IMR-90 (cell line): ENCODE measurements around the gene SLC6A17. TPM values are rescaled to one million over a fixed set of nuclear protein-coding genes. Genes with fewer than 3 reads are reported as not detected.

Experiments used
- ATAC-seq: fragments of 200-7000 bp; cut with Tn5 transposase; 2 replicates; pipeline ENCODE4 v1.9.1; 2020; ENCODE audit warnings: low read depth, mild to moderate bottlenecking, moderate library complexity
- BruUV-seq: library from RNA; stranded (reverse); fragments of 400-500 nt; replicated peaks from 2 replicates; lab custom pipeline; 2021; lab: Mats Ljungman, UMichigan
- CTCF ChIA-PET: fragments of 300-600 bp; formaldehyde crosslinking; extraction: SDS; loops from one replicate; lab custom pipeline; 2021; ENCODE audit warnings: antibody characterized with exemption; lab: Yijun Ruan, JAX
- POLR2A ChIA-PET: fragments of 300-600 bp; sonication (Branson Sonifier 250); formaldehyde crosslinking; loops from one replicate; lab custom pipeline; 2022; ENCODE audit warnings: antibody characterized with exemption; ENCODE audit not compliant: unreplicated experiment; lab: Charles Lee
- DNase-seq: peaks from one replicate; pipeline ENCODE4 v3.0.0; 2013
- H2AFZ ChIP-seq: replicated peaks from 2 replicates; pipeline ENCODE3; 2013; ENCODE audit warnings: low read length, mild to moderate bottlenecking; ENCODE audit not compliant: poor library complexity
- H2AK5ac ChIP-seq: 2 replicates; pipeline ENCODE4 v1.6.1; 2013; ENCODE audit warnings: low read depth, low read length, inconsistent platforms
- H2AK9ac ChIP-seq: replicated peaks from 2 replicates; pipeline ENCODE3; 2013; ENCODE audit warnings: mild to moderate bottlenecking, low read depth, low read length, moderate library complexity; ENCODE audit not compliant: poor library complexity
- H2BK120ac ChIP-seq: 2 replicates; pipeline ENCODE4 v1.6.1; 2013; ENCODE audit warnings: low read depth, low read length, inconsistent platforms
- H2BK15ac ChIP-seq: 3 replicates; pipeline ENCODE4 v1.6.1; 2013; ENCODE audit warnings: low read depth, low read length, inconsistent platforms
- H2BK20ac ChIP-seq: 2 replicates; pipeline ENCODE4 v1.6.1; 2013; ENCODE audit warnings: low read depth, mild to moderate bottlenecking, inconsistent platforms, low read length, moderate library complexity
- H2BK5ac ChIP-seq: 2 replicates; pipeline ENCODE4 v1.6.1; 2013; ENCODE audit warnings: mild to moderate bottlenecking, low read depth, low read length, inconsistent platforms; ENCODE audit not compliant: poor library complexity, severe bottlenecking
- H3K14ac ChIP-seq: replicated peaks from 2 replicates; pipeline ENCODE4 v1.6.1; 2013; ENCODE audit warnings: low read depth, low read length, inconsistent platforms
- H3K18ac ChIP-seq: 2 replicates; pipeline ENCODE4 v1.6.1; 2013; ENCODE audit warnings: low read depth, low read length, control low read depth
- H3K23ac ChIP-seq: 2 replicates; pipeline ENCODE4 v1.6.1; 2013; ENCODE audit warnings: low read depth, low read length, inconsistent platforms
- H3K27ac ChIP-seq: 2 replicates; pipeline ENCODE4 v1.5.1; 2013; ENCODE audit warnings: mild to moderate bottlenecking, control low read depth, low read length; ENCODE audit not compliant: insufficient read depth
- H3K27me3 ChIP-seq: 2 replicates; pipeline ENCODE4 v1.6.1; 2013; ENCODE audit warnings: low read length; ENCODE audit not compliant: control insufficient read depth, insufficient read depth
- H3K36me3 ChIP-seq: 2 replicates; pipeline ENCODE4 v1.6.1; 2013; ENCODE audit warnings: low read length, mixed read lengths; ENCODE audit not compliant: control insufficient read depth, insufficient read depth
- H3K4ac ChIP-seq: 2 replicates; pipeline ENCODE4 v1.6.1; 2013; ENCODE audit warnings: low read depth, low read length, inconsistent platforms
- H3K4me1 ChIP-seq: 2 replicates; pipeline ENCODE4 v1.6.1; 2013; ENCODE audit warnings: low read length, mixed read lengths; ENCODE audit not compliant: control insufficient read depth, insufficient read depth
- H3K4me2 ChIP-seq: 2 replicates; pipeline ENCODE4 v1.6.1; 2013; ENCODE audit warnings: low read depth, mild to moderate bottlenecking, control low read depth, low read length, moderate library complexity
- H3K4me3 ChIP-seq: 2 replicates; pipeline ENCODE4 v1.5.1; 2013; ENCODE audit warnings: low read depth, mild to moderate bottlenecking, control low read depth, low read length, moderate library complexity; ENCODE audit not compliant: insufficient read depth
- H3K56ac ChIP-seq: 2 replicates; pipeline ENCODE4 v1.6.1; 2013; ENCODE audit warnings: low read length, inconsistent platforms; ENCODE audit not compliant: insufficient read depth; ENCODE audit errors: extremely low read depth
- H3K79me1 ChIP-seq, 2 experiments: 2 replicates each; pipeline ENCODE4 v1.6.1; 2013; ENCODE audit warnings: low read length in 2 of 2, inconsistent platforms in 1 of 2, low read depth in 1 of 2
- H3K9ac ChIP-seq: 2 replicates; pipeline ENCODE4 v1.6.1; 2013; ENCODE audit warnings: low read depth, low read length, control low read depth
- H3K9me1 ChIP-seq: 2 replicates; pipeline ENCODE4 v1.6.1; 2013; ENCODE audit warnings: low read length, inconsistent platforms; ENCODE audit not compliant: insufficient read depth
- H3K9me3 ChIP-seq: 2 replicates; pipeline ENCODE4 v1.6.1; 2013; ENCODE audit warnings: low read length; ENCODE audit not compliant: control insufficient read depth, insufficient read depth
- H4K20me1 ChIP-seq: 2 replicates; pipeline ENCODE4 v1.6.1; 2013; ENCODE audit warnings: low read length, inconsistent platforms; ENCODE audit not compliant: insufficient read depth
- H4K5ac ChIP-seq: 2 replicates; pipeline ENCODE4 v1.6.1; 2013; ENCODE audit warnings: mild to moderate bottlenecking, low read depth, low read length, control low read depth
- H4K8ac ChIP-seq, 2 experiments: 2 replicates each; pipeline ENCODE4 v1.6.1; 2013; ENCODE audit warnings: low read depth in 2 of 2, low read length in 2 of 2, control low read depth in 1 of 2, inconsistent platforms in 1 of 2
- H4K91ac ChIP-seq: 2 replicates; pipeline ENCODE4 v1.6.1; 2013; ENCODE audit warnings: low read depth, low read length, inconsistent platforms; ENCODE audit not compliant: insufficient read depth
- BHLHE40 ChIP-seq: fragments of 150-350 bp; IDR thresholded peaks from 2 replicates; pipeline ENCODE4 v1.6.1; 2016; ENCODE audit warnings: mild to moderate bottlenecking, low read depth, low read length
- CEBPB ChIP-seq: IDR thresholded peaks from 2 replicates; pipeline ENCODE4 v1.6.1; 2012; ENCODE audit warnings: low read depth, low read length, improper control_type of control experiment
- CHD1 ChIP-seq: IDR thresholded peaks from 2 replicates; pipeline ENCODE4 v1.6.1; 2012; ENCODE audit warnings: low read depth, low read length, improper control_type of control experiment
- CTCF ChIP-seq: conservative IDR thresholded peaks from 2 replicates; pipeline ENCODE4 v1.5.1; 2012; ENCODE audit warnings: mild to moderate bottlenecking, low read depth, low read length, improper control_type of control experiment
- ELK1 ChIP-seq: fragments of 150-350 bp; IDR thresholded peaks from 2 replicates; pipeline ENCODE4 v1.6.1; 2016; ENCODE audit warnings: low read depth, mild to moderate bottlenecking, low read length, moderate library complexity, borderline replicate concordance
- FOS ChIP-seq: fragments of 150-350 bp; IDR thresholded peaks from 2 replicates; pipeline ENCODE4 v1.6.1; 2016; ENCODE audit warnings: low read depth, low read length
- MAFK ChIP-seq: IDR thresholded peaks from 2 replicates; pipeline ENCODE4 v1.6.1; 2012; ENCODE audit warnings: low read depth, low read length, improper control_type of control experiment
- MAZ ChIP-seq: IDR thresholded peaks from 2 replicates; pipeline ENCODE4 v1.6.1; 2012; ENCODE audit warnings: low read depth, mild to moderate bottlenecking, low read length, improper control_type of control experiment, moderate library complexity, borderline replicate concordance
- MXI1 ChIP-seq: IDR thresholded peaks from 2 replicates; pipeline ENCODE4 v1.6.1; 2012; ENCODE audit warnings: low read depth, mild to moderate bottlenecking, low read length, moderate library complexity, borderline replicate concordance
- NFE2L2 ChIP-seq: fragments of 150-350 bp; IDR thresholded peaks from 2 replicates; pipeline ENCODE4 v1.6.1; 2016; ENCODE audit warnings: low read depth, mild to moderate bottlenecking, low read length
- POLR2A ChIP-seq: IDR thresholded peaks from 2 replicates; pipeline ENCODE4 v1.6.1; 2012; ENCODE audit warnings: mild to moderate bottlenecking, low read depth, low read length
- RAD21 ChIP-seq: IDR thresholded peaks from 2 replicates; pipeline ENCODE4 v1.6.1; 2012; ENCODE audit warnings: low read length, improper control_type of control experiment
- RCOR1 ChIP-seq: IDR thresholded peaks from 2 replicates; pipeline ENCODE4 v1.6.1; 2012; ENCODE audit warnings: mild to moderate bottlenecking, low read length, improper control_type of control experiment; ENCODE audit not compliant: insufficient replicate concordance
- RFX5 ChIP-seq: IDR thresholded peaks from 2 replicates; pipeline ENCODE4 v1.8.0; 2012; ENCODE audit warnings: low read depth, mild to moderate bottlenecking, low read length, moderate library complexity
- SMC3 ChIP-seq: fragments of 150-350 bp; IDR thresholded peaks from 2 replicates; pipeline ENCODE4 v1.6.1; 2016; ENCODE audit warnings: low read depth, mild to moderate bottlenecking, antibody characterized with exemption, low read length, moderate library complexity
- USF2 ChIP-seq: fragments of 150-350 bp; IDR thresholded peaks from 2 replicates; pipeline ENCODE4 v1.6.1; 2017; ENCODE audit warnings: mild to moderate bottlenecking, antibody characterized with exemption, low read length, low read depth
- WGBS, 2 experiments: methylation state at CpG; one replicate each; pipeline versions ENCODE4 v1.1.5 to v1.1.7; 2013; ENCODE audit warnings: missing lambda C conversion rate in 2 of 2; ENCODE audit not compliant: insufficient read length in 1 of 2; ENCODE audit errors: extremely low coverage in 2 of 2; 5-methylcytosine and 5-hydroxymethylcytosine counted together
- dilution Hi-C: fragments of 300-500 bp; cut with HindIII; formaldehyde crosslinking; loops from one replicate; pipeline ENCODE4 v1.14.3; 2018; ENCODE audit warnings: low sequenced_read_pairs; ENCODE audit not compliant: unreplicated experiment
- in situ Hi-C: fragments of 300-500 bp; cut with MboI; formaldehyde crosslinking; loops from 3 replicates; pipeline ENCODE4 v1.14.3; 2019; ENCODE audit warnings: low sequenced_read_pairs, inconsistent platforms, mixed read lengths
- intact Hi-C: fragments of 100-400 bp; cut with micrococcal nuclease; formaldehyde crosslinking; loops from 2 replicates; pipeline ENCODE4 v1.10.0; 2022
- polyA plus RNA-seq, 3 experiments: library from polyadenylated mRNA; depleted of rRNA; stranded (reverse); fragments of >200 nt; gene quantifications; 2 replicates each; pipeline ENCODE4 v1.2.3, GENCODE V29; 2012; ENCODE audit warnings: low replicate concordance in 1 of 3
- total RNA-seq: library from RNA; depleted of rRNA; stranded (reverse); fragments of >200 nt; gene quantifications from 2 replicates; pipeline ENCODE4 v1.2.3, GENCODE V29; 2012

SLC6A17 gene
- total and polyA plus RNA-seq, 2 of the 4 experiments (the other 2 are of a cell fraction) = 0.54 to 0.82 TPM

GRCh38 chr1:110177775-110178174 lies 27.5 kb downstream of the SLC6A17 start:
- Histone ChIP-seq H2AK5ac (no peak overlapping the region), H3K14ac (no peak overlapping the region), H3K9ac (no peak overlapping the region), H3K27me3 (peaks cover 9% of the 10 kb centered on the region), H2AFZ (no peak overlapping the region), H2BK120ac (no peak overlapping the region), H3K9me3 (peaks cover 2% of the 10 kb centered on the region; the same call in 1 of the 2 replicates), H3K4me3 (no peak overlapping the region), H2AK9ac (no peak overlapping the region), H3K9me1 (no peaks in the 10 kb centered on the region), H3K4me1 (peaks cover 7% of the 10 kb centered on the region), H4K20me1 (no peaks in the 10 kb centered on the region), H3K79me1 (no peaks in the 10 kb centered on the region), H4K91ac (no peak overlapping the region), H3K4me2 (no peak overlapping the region), H3K4ac (no peak overlapping the region), H2BK5ac (no peak overlapping the region), H4K8ac (no peak overlapping the region), H3K36me3 (no peaks in the 10 kb centered on the region), H3K56ac (no peak overlapping the region), H2BK20ac (no peak overlapping the region), H2BK15ac (no peak overlapping the region), H4K5ac (no peak overlapping the region), H3K18ac (no peak overlapping the region), H3K23ac (no peak overlapping the region), H3K27ac (no peak overlapping the region)
- WGBS, 2 experiments = no CpG with 5 or more reads among the region's 4 CpGs
- ATAC-seq (no peak), DNase-seq (no peak)
- TF ChIP-seq SMC3 (no peak), MAFK (no peak), NFE2L2 (no peak), BHLHE40 (no peak), ELK1 (no peak), MXI1 (no peak), MAZ (no peak), RCOR1 (no peak), POLR2A (no peak), CEBPB (no peak), RAD21 (no peak), USF2 (no peak), FOS (no peak), CHD1 (no peak), RFX5 (no peak), CTCF (no peak)
- in situ Hi-C loops = no loop called here
- dilution Hi-C loops = no loop called here
- ChIA-PET CTCF (no interaction called here), POLR2A (no interaction called here)
- intact Hi-C loops = no loop called here
- BruUV-seq = no TSS peak
